ENCODE measurements around the gene ZNF747.

GRCh38 chr16:30499284-30499683, 35.4 kb downstream of the ZNF747 start:
- TF ChIP-seq, protein P1, sequence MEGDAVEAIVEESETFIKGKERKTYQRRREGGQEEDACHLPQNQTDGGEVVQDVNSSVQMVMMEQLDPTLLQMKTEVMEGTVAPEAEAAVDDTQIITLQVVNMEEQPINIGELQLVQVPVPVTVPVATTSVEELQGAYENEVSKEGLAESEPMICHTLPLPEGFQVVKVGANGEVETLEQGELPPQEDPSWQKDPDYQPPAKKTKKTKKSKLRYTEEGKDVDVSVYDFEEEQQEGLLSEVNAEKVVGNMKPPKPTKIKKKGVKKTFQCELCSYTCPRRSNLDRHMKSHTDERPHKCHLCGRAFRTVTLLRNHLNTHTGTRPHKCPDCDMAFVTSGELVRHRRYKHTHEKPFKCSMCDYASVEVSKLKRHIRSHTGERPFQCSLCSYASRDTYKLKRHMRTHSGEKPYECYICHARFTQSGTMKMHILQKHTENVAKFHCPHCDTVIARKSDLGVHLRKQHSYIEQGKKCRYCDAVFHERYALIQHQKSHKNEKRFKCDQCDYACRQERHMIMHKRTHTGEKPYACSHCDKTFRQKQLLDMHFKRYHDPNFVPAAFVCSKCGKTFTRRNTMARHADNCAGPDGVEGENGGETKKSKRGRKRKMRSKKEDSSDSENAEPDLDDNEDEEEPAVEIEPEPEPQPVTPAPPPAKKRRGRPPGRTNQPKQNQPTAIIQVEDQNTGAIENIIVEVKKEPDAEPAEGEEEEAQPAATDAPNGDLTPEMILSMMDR (IDR thresholded peaks at IDR 0.05): no peak
- TF ChIP-seq POLR2A (IDR thresholded peaks at IDR 0.05): no peak
